Endothelial cell of umbilical vein (primary cell): ENCODE measurements around the gene TMEM51. TPM values are rescaled to one million over a fixed set of nuclear protein-coding genes. Genes with fewer than 3 reads are reported as not detected.

ENCODE experiments used
- BruUV-seq: library from RNA; stranded (reverse); fragments of 400-500 nt; replicated peaks from 2 replicates; lab custom pipeline; 2021; lab: Mats Ljungman, UMichigan
- CTCF ChIA-PET: fragments of 300-600, 350-600 bp; sonication (Branson Sonifier 250); formaldehyde crosslinking; loops from one replicate; lab custom pipeline; 2021; ENCODE audit warnings: antibody characterized with exemption, inconsistent platforms; lab: Charles Lee
- POLR2A ChIA-PET: fragments of 300-600, 350-600 bp; sonication (Branson Sonifier 250); formaldehyde crosslinking; loops from one replicate; lab custom pipeline; 2021; ENCODE audit warnings: antibody characterized with exemption, inconsistent platforms; lab: Charles Lee
- DNase-seq: peaks from one replicate; pipeline ENCODE4 v3.0.0-alpha.2; 2011; ENCODE audit warnings: low read depth, low spot score
- FAIRE-seq: peaks from 2 replicates; lab custom pipeline; 2011; peaks lifted over from hg19 to GRCh38; lab: Jason Lieb, UNC
- H2AFZ ChIP-seq: 2 replicates; pipeline ENCODE4 v1.6.0; 2012; ENCODE audit warnings: low read depth, low read length, control low read depth, inconsistent platforms
- H3K27ac ChIP-seq: 2 replicates; pipeline ENCODE4 v1.5.1; 2011; ENCODE audit warnings: low read depth, mild to moderate bottlenecking, control low read depth, low read length, moderate library complexity; ENCODE audit not compliant: insufficient read depth
- H3K27me3 ChIP-seq, 2 experiments: 2 replicates each; pipeline versions ENCODE4 v1.6.0 to v1.6.1; 2011; ENCODE audit warnings: low read length in 2 of 2, mixed read lengths in 1 of 2; ENCODE audit not compliant: control insufficient read depth in 2 of 2, insufficient read depth in 2 of 2
- H3K36me3 ChIP-seq, 2 experiments: 2 replicates in 1 of 2; 3 replicates in 1 of 2; pipeline ENCODE4 v1.5.1; 2011; ENCODE audit warnings: low read length in 2 of 2, mild to moderate bottlenecking in 1 of 2, moderate library complexity in 1 of 2; ENCODE audit not compliant: control insufficient read depth in 2 of 2, insufficient read depth in 2 of 2; ENCODE audit errors: extremely low read depth in 1 of 2
- H3K4me1 ChIP-seq: 3 replicates; pipeline ENCODE4 v1.5.1; 2011; ENCODE audit warnings: mild to moderate bottlenecking, low read length; ENCODE audit not compliant: control insufficient read depth, insufficient read depth; ENCODE audit errors: extremely low read depth
- H3K4me2 ChIP-seq: 2 replicates; pipeline ENCODE4 v1.6.1; 2011; ENCODE audit warnings: low read length, control low read depth, mixed read lengths; ENCODE audit not compliant: insufficient read depth
- H3K4me3 ChIP-seq, 3 experiments: fragments of 200-600 bp in 1 of 3; sonication (generic), shearing (Covaris generic) in 1 of 3; replicated peaks in 1 of 3; 2 replicates each; pipeline ENCODE4 v1.5.1; 2011 to 2016; ENCODE audit warnings: control low read depth in 3 of 3, low read length in 3 of 3, mild to moderate bottlenecking in 2 of 3, inconsistent platforms in 1 of 3, low read depth in 1 of 3, moderate library complexity in 1 of 3; ENCODE audit not compliant: insufficient read depth in 1 of 3
- H3K79me2 ChIP-seq: 2 replicates; pipeline ENCODE4 v1.6.0; 2012; ENCODE audit warnings: low read length, inconsistent platforms; ENCODE audit not compliant: control insufficient read depth, insufficient read depth
- H3K9ac ChIP-seq: replicated peaks from 2 replicates; pipeline ENCODE3; 2011; ENCODE audit warnings: low read length, control low read depth; ENCODE audit not compliant: insufficient read depth; ENCODE audit errors: extremely low read depth
- H3K9me1 ChIP-seq: replicated peaks from 3 replicates; pipeline ENCODE4 v1.6.0; 2011; ENCODE audit warnings: mild to moderate bottlenecking, low read length; ENCODE audit not compliant: control insufficient read depth, insufficient read depth; ENCODE audit errors: extremely low read depth
- H3K9me3 ChIP-seq: replicated peaks from 2 replicates; pipeline ENCODE4 v1.5.1; 2012; ENCODE audit warnings: low read length, inconsistent platforms; ENCODE audit not compliant: control insufficient read depth, insufficient read depth
- H4K20me1 ChIP-seq: replicated peaks from 2 replicates; pipeline ENCODE3; 2011; ENCODE audit warnings: mild to moderate bottlenecking, low read length; ENCODE audit not compliant: control insufficient read depth, insufficient read depth; ENCODE audit errors: extremely low read depth
- EZH2 ChIP-seq: IDR thresholded peaks from 2 replicates; pipeline ENCODE4 v1.6.1; 2012; ENCODE audit warnings: borderline replicate concordance, low read depth, mild to moderate bottlenecking, moderate library complexity, low read length, inconsistent platforms; ENCODE audit not compliant: severe bottlenecking
- FOS ChIP-seq: IDR thresholded peaks from 2 replicates; pipeline ENCODE4 v1.6.1; 2011; ENCODE audit warnings: mild to moderate bottlenecking, low read length, moderate library complexity, borderline replicate concordance; ENCODE audit not compliant: insufficient read depth
- GATA2 ChIP-seq: IDR thresholded peaks from 2 replicates; pipeline ENCODE4 v1.7.0; 2011; ENCODE audit warnings: low read depth, mild to moderate bottlenecking, moderate library complexity, mixed read lengths, low read length; ENCODE audit not compliant: insufficient read length, insufficient read depth
- JUN ChIP-seq: IDR thresholded peaks from 2 replicates; pipeline ENCODE4 v1.6.1; 2011; ENCODE audit warnings: borderline replicate concordance, low read depth; ENCODE audit not compliant: insufficient read length, insufficient read depth
- MYC ChIP-seq: IDR thresholded peaks from one replicate; pipeline ENCODE4 v1.6.1; 2011; ENCODE audit warnings: mild to moderate bottlenecking, low read depth, low read length
- POLR2A ChIP-seq: IDR thresholded peaks from 2 replicates; pipeline ENCODE4 v1.6.1; 2012; ENCODE audit warnings: low read depth, mild to moderate bottlenecking, control low read depth, low read length
- POLR2AphosphoS5 ChIP-seq: IDR thresholded peaks from 2 replicates; pipeline ENCODE4 v1.6.1; 2012; ENCODE audit warnings: low read depth, mild to moderate bottlenecking, control low read depth, low read length, moderate library complexity; ENCODE audit not compliant: insufficient read depth
- dilution Hi-C: fragments of 300-500 bp; cut with MboI; formaldehyde crosslinking; loops from one replicate; pipeline ENCODE4 v1.15.0; 2019; ENCODE audit warnings: low sequenced_read_pairs; ENCODE audit not compliant: extremely low pct_ligation_motif_present
- intact Hi-C: fragments of 100-400 bp; cut with micrococcal nuclease; formaldehyde crosslinking; loops from one replicate; pipeline ENCODE4 v1.10.0; 2022
- polyA plus RNA-seq, 4 experiments: library from polyadenylated mRNA; depleted of rRNA in 3 of 4; stranded (reverse) in 3 of 4; unstranded in 1 of 4; fragments of >200 nt; gene quantifications; 2 replicates each; pipeline versions ENCODE4 v1.2.1 to v1.2.3, GENCODE V29; 2011 to 2012; ENCODE audit warnings: missing spikeins in 1 of 4
- total RNA-seq: library from RNA; stranded (reverse); gene quantifications from 2 replicates; pipeline ENCODE4 v1.2.3, GENCODE V29; 2021
- TF ChIP-seq, protein P1 (sequence below), 2 donors: IDR thresholded peaks; 1 replicate in 1 of 2; 2 replicates in 1 of 2; pipeline ENCODE4 v1.5.1; 2011; ENCODE audit warnings: low read length in 2 of 2, mild to moderate bottlenecking in 2 of 2, moderate library complexity in 2 of 2, control low read depth in 1 of 2, inconsistent platforms in 1 of 2, low read depth in 1 of 2; ENCODE audit not compliant: insufficient read depth in 1 of 2; ENCODE audit errors: extremely low read depth in 1 of 2
- TF ChIP-seq, protein P2 (sequence below): IDR thresholded peaks from 2 replicates; pipeline ENCODE4 v1.6.1; 2011; ENCODE audit not compliant: insufficient read depth, insufficient read length

The TMEM51 gene
- total and polyA plus RNA-seq, 2 donors (not counting 3 experiments of a cell fraction or from before 2014, with no cell fraction given) = 13.7 to 13.9 TPM

DNA sequence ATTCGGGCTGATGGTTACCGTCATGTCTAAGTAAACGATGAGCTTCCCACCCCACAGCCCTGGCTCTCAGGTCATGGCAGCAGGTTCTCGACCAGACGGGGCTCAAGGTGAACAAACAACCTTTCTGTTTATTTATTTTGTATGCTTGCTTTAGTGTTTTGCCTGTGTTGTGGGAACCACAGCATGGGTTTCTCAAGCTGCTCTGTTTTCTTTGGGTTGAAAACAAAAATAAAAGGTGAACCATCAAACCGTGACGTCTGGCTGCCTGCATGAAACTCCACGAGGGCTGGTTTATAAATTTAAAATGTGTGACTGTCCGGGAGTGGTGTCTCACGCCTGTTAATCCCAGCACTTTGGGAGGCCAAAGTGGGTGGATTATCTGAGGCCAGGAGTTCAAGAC lies 28.0 kb downstream of the TMEM51 start:
- no peaks in the 10 kb centered on the region for H4K20me1 ChIP-seq
- ChIA-PET CTCF (interaction anchor here (0.9 to 1.3 kb wide), 2 partner anchors 13 to 53 kb away, joined by 4 to 5 read pairs; no protein-coding TSS in a partner anchor), POLR2A (no interaction called here)
- H3K27ac ChIP-seq = no peak overlapping the region
- H2AFZ ChIP-seq = no peak overlapping the region
- FAIRE-seq = no peak
- no peaks in the 10 kb centered on the region for H3K9me3 ChIP-seq
- H3K79me2 ChIP-seq = peaks cover 8% of the 10 kb centered on the region
- H3K4me2 ChIP-seq = no peak overlapping the region
- BruUV-seq = no TSS peak
- H3K9me1 ChIP-seq = no peaks in the 10 kb centered on the region
- intact Hi-C loops (no loop called here), dilution Hi-C loops (no loop called here)
- H3K9ac ChIP-seq = no peak overlapping the region
- no peaks in the 10 kb centered on the region for H3K27me3 ChIP-seq
- TF ChIP-seq, protein P1, sequence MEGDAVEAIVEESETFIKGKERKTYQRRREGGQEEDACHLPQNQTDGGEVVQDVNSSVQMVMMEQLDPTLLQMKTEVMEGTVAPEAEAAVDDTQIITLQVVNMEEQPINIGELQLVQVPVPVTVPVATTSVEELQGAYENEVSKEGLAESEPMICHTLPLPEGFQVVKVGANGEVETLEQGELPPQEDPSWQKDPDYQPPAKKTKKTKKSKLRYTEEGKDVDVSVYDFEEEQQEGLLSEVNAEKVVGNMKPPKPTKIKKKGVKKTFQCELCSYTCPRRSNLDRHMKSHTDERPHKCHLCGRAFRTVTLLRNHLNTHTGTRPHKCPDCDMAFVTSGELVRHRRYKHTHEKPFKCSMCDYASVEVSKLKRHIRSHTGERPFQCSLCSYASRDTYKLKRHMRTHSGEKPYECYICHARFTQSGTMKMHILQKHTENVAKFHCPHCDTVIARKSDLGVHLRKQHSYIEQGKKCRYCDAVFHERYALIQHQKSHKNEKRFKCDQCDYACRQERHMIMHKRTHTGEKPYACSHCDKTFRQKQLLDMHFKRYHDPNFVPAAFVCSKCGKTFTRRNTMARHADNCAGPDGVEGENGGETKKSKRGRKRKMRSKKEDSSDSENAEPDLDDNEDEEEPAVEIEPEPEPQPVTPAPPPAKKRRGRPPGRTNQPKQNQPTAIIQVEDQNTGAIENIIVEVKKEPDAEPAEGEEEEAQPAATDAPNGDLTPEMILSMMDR (IDR thresholded peaks at IDR 0.05; ENCODE audit: extremely low read depth in 1 of 2, insufficient read depth in 1 of 2, low read depth in 1 of 2, low read length in 2 of 2) = no peak
- no peak for TF ChIP-seq MYC
- TF ChIP-seq GATA2 = no peak
- TF ChIP-seq POLR2AphosphoS5 = no peak
- TF ChIP-seq, protein P2, sequence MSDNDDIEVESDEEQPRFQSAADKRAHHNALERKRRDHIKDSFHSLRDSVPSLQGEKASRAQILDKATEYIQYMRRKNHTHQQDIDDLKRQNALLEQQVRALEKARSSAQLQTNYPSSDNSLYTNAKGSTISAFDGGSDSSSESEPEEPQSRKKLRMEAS = no peak
- no peak for TF ChIP-seq FOS
- TF ChIP-seq EZH2 = no peak
- no peak for TF ChIP-seq POLR2A
- TF ChIP-seq JUN = no peak
- no peak for DNase-seq
- no peak overlapping the region for H3K4me3 ChIP-seq
- H3K4me1 ChIP-seq = peaks cover 32% of the 10 kb centered on the region
- H3K36me3 ChIP-seq = no peaks in the 10 kb centered on the region
